ENCODE measurements around the gene TECPR1.

- TF ChIP-seq EZH2 (IDR thresholded peaks at IDR 0.05; ENCODE audit: insufficient read depth, poor library complexity, severe bottlenecking) (no peak), EZH2phosphoT487 (IDR thresholded peaks at IDR 0.05; ENCODE audit: insufficient read depth, low read depth) (no peak)
These were observed 73.7 kb downstream of the TECPR1 start for GRCh38 chr7:98178321-98178720.

Measured in GM23248 (cell line).